IPS DF 4.7 (cell line): ENCODE data around the gene CARMIL1.

Experiments
- DNase-seq: peaks from one replicate; pipeline ENCODE4 v3.0.0-alpha.2; 2013; ENCODE audit warnings: low spot score; ENCODE audit errors: extremely low read depth

CARMIL1 gene

DNA sequence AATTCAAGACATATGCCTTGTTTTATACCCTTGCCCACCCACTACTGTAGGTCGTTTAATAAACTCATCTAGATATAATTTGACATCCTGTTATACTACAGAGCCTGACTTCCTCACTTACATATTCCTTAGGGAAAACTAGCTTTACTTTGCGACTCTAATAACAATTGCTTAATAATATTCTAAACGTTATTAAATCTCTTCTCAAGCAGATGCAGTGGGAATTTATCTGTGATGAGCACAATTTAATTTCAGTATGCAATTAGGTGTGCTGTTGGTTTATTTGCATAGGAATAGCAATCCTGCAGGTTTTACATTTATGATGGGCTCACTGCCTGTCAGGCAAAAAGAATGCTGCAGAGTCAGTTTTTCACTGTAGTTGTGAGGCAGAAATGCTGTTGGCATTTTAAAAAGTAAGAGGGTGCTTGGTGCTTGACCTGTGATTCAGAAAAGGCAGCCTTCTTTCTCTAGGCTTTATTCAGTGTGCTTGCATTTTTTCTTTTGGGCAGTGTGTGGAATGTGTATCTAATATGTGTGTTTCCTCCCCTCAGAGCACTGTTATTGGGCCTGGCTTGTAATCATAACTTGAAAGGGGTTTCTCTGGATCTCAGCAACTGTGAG, 220.6 kb downstream of the CARMIL1 start:
- DNase-seq = no peak

DNA sequence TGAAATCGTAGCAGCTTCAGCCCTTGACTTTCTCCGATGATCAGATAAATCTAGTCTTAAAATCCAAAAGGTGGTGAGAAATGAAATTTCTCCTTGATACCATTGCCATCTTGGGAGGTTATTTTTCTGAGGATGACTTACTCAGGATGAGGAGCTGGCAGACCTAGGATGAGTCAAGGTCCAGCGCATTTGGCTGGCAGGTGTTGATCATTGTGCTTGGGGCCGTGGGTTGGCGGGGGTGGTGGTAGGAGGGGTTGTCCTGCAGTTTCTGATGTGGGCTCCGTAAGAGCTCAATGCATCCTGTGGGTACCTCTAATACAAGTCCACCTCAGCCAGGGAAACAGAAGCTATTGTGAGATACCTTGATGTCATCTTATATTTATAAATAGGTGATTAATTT, 224.5 kb downstream of the CARMIL1 start:
- DNase-seq = no peak

DNA sequence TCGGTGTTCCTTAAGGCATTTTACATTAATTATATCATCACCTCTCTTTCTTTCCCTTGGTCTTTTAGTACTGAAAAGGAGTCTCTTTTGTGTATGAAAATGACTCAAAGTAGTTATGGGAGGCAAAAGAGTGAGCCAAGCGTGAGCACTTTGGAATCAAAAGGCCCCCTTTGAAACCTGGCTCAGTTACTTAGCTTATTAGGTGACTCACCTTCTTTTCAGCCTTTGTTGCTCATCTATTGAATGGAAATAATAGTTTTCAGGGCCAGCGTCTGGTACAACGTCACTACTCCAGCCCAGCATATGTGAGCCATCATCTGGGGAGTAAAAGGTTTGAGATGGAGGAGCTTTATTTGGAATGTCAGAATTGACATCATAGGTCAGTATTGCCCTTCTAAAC, 225.5 kb downstream of the CARMIL1 start:
- DNase-seq = no peak

DNA sequence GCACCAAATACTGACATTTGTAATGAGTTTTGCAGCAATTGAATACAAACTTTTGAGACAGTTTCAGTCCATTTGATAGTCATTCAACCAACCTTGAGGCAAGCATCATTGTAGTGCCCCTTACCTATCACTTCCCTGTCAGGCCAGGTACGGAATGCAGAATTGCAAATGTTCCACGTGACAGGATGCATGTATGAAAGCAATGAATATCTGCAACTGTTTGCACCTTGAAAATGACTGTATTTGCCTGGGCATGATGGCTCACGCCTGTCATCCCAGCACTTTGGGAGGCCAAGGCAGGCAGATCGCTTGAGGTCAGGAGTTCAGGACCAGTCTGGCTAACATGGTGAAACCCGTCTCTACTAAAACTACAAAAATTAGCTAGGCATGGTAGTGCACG, 226.8 kb downstream of the CARMIL1 start:
- DNase-seq = no peak

DNA sequence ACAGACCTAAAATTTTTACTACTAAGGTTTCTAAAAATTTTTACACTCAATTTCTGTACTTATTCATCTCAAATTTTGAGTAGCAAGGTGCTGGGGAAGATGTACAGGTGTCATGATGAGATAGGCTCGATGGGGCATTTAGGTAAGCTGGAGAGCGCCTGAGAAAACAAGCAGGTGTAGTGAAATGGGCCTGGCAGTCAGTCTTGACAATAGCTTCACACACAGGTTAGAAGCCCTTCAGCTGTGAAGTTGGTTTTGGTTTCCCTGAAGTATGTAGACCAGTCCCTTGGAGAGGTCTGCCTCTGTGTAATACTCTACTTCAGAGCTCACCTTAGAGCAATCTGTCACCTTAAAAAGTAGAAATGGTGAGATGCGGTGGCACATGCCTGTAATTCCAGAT, 228.9 kb downstream of the CARMIL1 start:
- DNase-seq = no peak

DNA sequence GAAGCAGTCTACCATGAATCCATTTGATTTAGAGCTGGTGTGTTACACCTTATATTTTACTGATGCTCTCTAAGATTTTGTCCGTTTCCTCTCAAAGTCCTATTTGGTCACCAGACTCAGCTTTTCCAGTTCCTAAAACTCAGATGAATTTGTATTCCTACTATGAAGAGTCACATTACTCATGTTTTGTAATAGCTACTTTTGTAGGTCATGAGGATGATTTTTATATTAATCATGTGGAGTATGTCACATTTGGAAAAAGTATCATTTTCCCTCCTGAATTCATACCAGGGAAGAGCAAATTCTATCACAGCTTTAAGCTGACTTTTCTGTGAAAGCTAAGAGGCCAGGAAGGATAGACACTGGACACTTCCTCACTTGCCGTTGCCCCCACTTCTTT, 232.2 kb downstream of the CARMIL1 start:
- no peak for DNase-seq

DNA sequence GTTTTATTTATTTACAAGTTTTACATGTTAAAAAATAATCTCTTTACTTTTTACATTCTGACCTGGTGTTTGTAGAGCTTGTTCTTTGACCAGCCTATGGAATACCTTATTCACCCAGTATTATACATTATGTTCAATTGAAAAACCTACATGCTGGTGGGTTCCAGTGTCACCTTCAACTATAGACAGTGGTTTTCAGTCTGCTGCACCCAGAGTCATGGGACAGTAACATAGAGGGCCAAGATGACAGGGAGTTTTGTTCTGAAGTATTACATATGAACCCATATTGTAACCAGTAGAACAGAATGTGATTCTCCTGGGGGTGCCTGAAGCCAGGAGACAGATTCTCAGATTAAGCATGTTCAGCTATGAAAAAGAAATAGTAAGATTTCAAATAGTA, 233.4 kb downstream of the CARMIL1 start:
- no peak for DNase-seq

DNA sequence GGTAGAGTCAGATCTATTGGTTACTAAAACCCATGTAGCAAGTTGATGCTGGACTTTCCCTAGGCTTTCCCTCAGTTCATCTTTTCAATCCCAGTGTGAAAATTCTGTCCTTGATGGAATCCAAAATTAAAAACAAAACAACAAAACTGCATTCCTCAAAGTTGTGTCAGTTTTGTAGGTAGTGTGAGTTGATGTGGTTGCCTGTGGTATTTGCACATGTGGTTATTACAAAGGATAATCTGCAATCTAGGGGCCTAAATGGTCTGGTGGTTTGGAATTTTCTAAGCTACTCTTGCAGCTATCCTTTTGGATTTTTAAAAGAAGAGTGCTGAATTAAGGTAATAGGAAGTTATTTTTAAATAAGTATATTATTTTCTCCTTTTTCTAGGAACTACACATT, 240.7 kb downstream of the CARMIL1 start:
- no peak for DNase-seq

DNA sequence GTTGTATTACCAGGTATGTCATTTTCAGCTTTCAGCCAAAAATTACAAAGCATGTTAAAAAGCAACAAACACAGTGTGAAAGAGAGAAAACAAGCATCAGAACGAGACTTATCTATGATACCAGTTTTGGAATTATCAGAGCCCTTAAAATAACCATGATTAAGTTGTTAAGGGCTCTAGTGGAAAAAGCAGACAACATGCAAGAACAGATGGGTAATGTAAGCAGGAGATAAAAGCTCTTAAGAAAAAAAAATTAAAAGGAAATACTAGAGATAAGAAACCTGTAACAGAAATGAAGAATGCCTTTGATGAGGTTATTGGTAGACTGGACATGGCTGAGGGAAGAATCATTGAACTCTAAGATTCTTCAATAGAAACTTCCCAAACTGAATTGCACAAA, 245.4 kb downstream of the CARMIL1 start:
- DNase-seq = no peak

DNA sequence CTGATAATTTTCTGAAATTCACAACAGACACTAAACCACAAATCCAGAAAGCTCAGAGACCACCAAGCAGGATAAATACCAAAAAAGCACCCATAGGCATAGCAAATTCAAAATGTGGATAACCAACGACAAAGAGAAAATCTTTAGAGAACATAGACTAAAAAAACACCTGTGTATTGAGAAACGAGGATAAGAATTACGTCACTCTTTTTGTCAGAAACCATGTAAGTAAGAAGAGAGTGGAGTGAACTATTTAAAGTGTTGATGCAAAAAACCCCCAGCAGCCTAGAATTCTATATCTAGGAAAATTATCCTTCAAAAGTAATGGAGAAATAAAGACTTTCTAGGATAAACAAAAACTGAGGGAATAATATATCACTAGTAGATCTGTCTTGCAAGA, 245.9 kb downstream of the CARMIL1 start:
- no peak for DNase-seq

DNA sequence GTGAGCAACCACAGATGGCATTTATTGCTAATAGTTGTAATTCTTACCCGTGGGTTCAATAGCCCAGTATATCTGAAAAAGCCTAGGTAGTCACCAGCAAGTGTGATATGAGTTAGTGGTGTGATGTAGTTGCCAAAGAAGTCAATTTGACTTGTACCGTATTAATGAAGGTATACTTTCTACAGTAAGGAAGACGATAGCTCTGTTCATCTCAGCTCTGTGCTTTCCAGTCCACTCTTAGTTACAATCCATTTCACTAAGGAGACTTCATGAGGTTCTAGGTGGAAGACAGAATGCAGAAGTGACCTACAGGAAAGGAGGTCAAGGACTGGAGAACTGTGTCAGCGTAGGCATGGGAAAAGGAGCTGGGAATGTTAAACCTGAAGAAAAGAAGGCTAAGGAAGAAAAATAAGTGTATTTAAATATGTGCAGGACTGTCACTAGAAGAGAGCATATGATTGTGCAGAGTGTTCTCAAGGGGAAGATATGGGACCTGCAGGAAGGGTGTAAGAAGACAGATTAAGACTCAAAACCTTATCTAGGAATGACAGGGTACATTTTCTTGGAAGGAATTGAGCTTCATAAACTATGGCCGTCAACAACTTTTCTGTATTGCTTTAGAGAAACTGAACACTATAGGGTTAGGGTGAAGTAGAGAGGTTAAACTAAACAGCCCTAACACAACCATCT, 255.9 kb downstream of the CARMIL1 start:
- DNase-seq = no peak

DNA sequence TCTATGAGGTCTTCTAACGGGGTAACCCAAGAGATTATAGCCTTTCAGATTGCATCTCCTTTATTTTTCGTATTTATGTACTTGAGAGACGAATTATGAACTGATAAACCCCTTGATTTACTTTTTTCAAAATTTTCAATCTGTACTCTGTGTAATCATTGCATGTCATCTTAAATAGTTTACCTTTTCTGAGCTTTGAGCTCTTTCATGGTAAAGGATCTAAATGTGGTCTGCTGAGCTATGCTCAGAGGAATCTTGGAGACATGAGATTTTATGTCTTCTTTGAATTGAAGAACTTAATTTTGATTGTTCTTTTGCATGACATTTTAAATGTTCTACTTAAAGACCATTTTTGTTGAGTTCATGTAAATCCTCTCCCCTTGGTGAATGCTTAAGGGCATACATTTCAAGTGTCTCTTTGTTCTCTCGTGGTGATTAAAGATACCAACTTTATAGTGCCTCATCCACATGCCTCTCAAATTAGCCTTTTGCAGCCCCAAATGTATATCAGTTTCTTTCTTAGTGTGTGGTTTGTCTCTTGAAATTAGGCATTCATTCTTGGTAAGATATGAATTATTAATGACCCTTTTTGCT, 256.6 kb downstream of the CARMIL1 start:
- DNase-seq = no peak

DNA sequence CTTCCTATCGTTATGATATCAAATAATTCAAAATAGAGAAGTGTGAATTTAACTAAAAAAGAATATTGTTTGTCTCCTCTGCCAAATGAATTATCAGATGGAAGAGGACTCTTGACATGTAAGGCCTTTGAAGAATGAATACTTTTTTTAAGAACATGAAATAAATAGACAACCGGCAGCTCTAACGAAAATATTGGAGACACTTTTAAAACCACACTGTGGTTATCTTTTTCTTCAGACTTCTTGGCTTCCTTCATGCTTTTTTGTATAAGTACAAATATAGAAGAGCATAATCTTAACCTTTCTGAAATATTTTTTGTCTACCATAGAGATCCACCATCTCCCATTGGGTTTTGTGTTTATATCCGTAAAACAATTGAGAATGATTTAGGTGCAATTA, 257.6 kb downstream of the CARMIL1 start:
- no peak for DNase-seq

DNA sequence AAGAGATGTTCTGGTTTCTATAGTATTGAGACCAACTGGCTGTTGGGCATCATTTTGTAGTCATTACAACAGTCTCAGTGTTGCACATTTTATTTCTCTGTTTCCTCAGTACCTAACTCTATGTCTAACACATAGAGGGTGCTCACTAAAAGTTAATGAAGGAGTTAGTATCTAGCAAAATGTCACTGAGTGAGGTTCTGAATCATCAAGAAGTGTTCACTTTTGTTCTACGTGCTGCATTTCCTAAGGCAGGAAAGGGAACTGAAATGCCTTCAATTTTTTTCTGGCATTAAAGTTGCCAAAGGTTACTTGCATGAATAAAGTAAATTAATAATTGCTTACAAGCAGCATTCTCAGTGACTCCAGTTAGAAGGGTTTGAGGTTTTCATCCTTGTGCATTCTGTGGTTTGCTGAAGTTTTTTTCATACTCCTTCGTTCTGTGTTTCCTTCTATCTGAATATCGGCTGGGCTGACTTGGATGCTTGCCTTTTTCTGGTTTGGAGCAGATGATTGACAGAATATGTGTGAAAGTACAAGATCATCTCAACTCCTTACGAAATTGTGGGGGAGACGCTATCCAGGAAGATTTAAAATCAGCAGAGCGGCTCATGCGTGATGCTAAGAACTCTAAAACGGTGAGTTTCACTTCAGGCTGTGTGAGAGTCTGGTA, 258.3 kb downstream of the CARMIL1 start:
- DNase-seq = no peak

DNA sequence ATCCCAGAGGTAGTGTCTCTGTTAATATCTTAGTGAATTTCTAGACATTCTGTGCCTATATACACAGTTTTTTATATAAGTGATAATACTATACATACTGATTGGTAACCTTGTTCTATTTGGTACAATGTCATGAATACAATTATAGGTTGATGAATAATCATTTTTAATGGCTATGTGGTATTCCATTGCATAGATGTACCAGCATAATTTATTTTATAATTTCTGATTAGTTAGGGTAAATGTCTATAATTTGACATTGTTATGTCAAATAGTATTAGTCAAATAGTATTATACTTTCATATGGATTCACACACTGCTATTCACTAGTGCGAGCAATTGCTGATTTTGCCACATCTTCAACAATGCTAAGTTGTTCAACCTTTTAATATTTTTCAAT, 262.1 kb downstream of the CARMIL1 start:
- DNase-seq = no peak

DNA sequence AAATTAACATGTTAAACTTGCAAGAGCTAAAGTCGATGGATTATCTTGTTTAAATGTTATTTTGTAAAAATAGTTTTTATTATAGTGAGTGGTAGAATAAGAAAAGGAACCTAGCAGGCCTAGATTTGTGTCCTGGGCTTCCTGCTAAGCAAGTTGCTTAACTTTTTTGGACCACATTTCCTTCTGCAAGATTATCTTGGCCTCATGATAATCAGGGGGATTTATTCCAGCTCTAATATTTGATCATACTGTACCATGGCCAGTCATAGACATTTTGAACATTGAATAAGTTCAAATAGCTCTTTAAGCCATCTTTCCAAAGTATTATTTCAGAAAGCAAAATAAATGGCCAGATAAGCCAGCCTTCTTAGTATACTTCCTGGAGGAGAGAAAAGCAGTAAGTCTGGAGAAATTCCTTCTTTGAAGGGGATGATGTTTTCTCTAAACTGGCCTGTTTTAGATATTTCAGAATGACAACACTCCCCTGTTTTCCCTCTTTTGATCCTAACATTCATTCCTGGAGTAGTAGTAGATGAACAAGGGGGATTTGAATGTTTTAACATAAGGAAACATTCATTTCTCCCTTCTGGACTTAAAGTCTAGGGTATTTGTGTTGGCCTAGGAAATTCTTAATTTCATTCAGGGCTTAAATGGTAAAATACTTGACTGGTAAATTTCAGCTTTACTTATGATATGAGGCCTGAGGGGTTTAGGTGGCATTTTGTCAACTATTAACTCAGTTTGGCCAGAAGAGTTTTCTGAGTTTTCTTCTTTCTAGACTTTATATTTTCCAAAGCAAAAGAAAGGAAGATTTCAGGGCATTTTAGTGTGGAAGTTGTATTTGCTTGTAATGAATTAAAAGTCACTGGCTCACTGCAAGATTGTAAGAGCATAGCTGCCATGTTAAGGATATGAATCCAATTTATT, 264.1 kb downstream of the CARMIL1 start:
- DNase-seq = no peak

DNA sequence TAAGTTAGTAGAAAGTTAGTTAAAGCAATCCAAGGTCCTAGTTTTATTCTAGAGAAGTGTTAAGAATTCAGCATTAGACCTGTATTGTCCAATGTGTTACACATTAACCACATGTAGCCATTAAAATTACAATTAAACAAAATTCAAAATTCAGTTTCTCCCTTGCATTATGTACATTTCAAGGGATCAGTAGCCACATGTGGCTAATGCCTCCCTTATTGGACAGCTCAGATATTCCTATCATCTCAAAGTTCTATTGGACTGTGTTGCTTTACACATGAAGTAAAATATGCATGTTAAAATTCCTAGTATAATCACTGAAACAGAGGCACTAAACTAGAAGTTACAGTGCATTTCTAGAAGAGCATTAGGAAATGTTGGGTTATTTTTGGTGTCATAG, 265.7 kb downstream of the CARMIL1 start:
- no peak for DNase-seq

DNA sequence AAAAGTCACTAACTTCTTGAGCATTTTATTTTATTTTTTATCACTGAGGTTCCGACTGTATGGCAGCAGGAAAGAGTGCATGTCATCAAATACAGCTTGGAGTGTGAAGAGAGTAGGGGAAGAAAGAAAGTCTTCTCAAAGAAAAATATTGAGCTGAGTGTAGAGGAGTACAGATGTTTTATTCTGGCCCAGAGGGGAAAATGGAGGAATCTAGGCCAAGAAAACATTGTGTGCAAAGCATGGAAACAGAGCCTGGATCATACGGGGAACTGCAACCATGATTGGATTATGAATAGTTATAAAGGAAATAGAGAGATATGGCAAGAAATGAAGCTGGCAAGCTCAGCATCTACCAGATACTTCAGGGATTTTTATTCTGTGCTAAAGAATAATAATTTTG, 268.6 kb downstream of the CARMIL1 start:
- DNase-seq = no peak

DNA sequence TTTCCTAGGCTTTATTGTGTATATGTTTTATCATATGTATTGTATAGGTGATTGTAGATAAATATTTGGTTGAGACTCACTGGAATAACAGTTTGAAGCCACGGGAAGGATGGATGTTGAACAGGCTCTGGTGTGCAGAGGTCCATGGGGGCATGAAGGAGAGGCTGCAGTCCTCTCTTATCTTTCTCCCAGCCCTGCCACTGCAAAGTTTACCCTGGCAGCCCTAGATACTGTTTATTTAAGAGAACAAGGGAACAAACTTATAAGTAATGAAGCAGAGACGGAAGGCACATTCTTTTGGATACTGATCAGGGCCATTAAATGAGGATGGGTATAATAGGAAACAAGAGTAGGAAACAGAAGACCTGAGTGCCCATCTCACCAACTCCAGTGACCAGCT, 269.3 kb downstream of the CARMIL1 start:
- no peak for DNase-seq

DNA sequence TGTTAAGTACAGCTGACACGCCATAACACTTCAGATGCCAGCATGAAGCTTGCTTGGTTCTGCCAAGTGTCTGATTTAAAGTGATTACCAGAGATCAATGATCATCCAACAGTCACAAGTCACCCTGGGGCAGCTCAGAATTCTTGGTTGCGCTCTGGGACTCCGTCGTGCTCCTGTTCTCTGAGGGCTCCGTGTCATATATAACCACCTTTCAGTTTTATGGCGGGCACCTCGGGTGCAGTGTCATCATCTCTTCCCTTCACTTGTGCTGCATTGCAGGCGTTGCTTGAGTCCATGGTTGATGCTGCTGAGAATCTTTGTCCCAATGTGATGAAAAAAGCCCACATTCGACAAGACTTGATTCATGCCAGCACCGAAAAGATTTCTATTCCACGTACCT, 271.5 kb downstream of the CARMIL1 start:
- no peak for DNase-seq

DNA sequence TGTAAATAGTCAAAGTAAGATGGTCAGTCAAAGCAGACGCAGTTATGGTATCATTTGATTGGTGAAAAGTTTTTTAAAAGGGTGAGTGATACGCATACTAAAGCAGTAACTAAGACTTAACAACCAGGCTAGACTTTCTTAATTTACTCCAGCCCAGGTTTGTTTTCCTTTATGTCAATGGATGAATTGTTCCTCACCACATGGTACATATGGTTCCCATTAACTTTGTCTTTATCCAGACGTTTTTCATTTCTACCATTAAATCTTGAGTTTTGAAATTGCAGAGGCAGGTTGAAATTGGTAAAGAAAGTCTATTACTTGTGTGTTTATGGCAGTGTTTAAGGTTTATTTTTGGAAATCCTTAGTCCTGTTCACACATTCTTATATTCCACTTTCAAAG, 274.3 kb downstream of the CARMIL1 start:
- DNase-seq = no peak

DNA sequence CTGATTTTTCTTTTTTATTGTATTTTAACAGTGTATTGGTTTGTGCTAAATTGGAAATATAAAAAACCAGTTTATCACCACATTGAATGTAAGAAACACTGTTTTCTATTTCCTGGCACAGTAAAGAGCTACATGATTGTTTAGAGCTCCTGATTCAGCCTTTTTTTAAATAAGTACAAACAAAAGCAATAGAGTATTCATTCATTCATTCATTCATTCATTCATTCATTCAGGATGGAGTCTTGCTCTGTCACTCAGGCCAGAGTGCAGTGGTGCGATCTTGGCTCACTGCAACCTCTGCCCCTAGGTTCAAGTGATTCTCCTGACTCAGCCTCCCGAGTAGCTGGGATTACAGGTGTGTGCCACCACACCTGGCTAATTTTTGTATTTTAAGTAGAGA, 276.0 kb downstream of the CARMIL1 start:
- no peak for DNase-seq
